ENCODE data around the gene IMPA2.
"Not testable (repeated sequence)": the region's sequence is repeated elsewhere in the genome, so short reads cannot be mapped to it uniquely, and the experiment has no call there.

Gene IMPA2

GRCh38 chr18:12034241-12035100 lies 53.2 kb downstream of the IMPA2 start:
- DNase-seq (ENCODE audit: low read depth), result no peak
- H3K4me3 ChIP-seq (ENCODE audit: control insufficient read depth, low read depth, low read length), result no peak overlapping the region
- TF ChIP-seq, protein P1, sequence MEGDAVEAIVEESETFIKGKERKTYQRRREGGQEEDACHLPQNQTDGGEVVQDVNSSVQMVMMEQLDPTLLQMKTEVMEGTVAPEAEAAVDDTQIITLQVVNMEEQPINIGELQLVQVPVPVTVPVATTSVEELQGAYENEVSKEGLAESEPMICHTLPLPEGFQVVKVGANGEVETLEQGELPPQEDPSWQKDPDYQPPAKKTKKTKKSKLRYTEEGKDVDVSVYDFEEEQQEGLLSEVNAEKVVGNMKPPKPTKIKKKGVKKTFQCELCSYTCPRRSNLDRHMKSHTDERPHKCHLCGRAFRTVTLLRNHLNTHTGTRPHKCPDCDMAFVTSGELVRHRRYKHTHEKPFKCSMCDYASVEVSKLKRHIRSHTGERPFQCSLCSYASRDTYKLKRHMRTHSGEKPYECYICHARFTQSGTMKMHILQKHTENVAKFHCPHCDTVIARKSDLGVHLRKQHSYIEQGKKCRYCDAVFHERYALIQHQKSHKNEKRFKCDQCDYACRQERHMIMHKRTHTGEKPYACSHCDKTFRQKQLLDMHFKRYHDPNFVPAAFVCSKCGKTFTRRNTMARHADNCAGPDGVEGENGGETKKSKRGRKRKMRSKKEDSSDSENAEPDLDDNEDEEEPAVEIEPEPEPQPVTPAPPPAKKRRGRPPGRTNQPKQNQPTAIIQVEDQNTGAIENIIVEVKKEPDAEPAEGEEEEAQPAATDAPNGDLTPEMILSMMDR (IDR thresholded peaks at IDR 0.05; ENCODE audit: control insufficient read depth, insufficient read depth, low read depth, low read length, missing control alignments), result no peak

- no peak overlapping the region for H3K4me3 ChIP-seq (ENCODE audit: control insufficient read depth, low read depth, low read length)
- DNase-seq (ENCODE audit: low read depth), result no peak
- TF ChIP-seq, protein P1 (IDR thresholded peaks at IDR 0.05; ENCODE audit: control insufficient read depth, insufficient read depth, low read depth, low read length, missing control alignments), result no peak
These were observed 54.2 kb downstream of the IMPA2 start for GRCh38 chr18:12035481-12035880.

DNA sequence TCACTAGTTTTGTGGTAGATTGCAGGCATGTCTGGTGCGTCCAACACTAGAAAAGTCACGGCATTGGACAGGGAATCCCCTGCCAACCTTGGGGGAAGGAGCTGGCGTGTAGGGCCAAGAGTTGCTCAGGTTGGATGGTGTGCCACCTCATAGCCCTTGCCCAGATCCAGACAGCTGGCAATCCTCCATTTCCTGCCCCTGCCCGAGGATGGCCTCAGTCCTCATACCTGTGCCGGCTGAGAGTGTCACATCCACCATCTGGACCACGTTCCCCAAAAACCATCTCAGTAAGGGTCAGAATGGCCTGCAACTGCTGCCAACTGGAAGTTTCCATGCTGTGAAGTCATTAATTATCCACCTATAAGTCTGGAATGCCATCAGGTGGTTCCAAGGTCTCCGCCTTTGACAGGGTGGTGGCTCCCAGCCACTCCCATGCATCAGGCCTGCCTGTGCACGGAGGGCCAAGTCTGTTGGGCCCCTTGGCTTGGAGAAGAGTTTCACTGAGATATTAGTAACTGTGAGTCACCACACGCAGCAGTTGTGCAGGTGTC lies 55.0 kb downstream of the IMPA2 start:
- TF ChIP-seq, protein P1 (IDR thresholded peaks at IDR 0.05; ENCODE audit: control insufficient read depth, insufficient read depth, low read depth, low read length, missing control alignments), result no peak
- H3K4me3 ChIP-seq (ENCODE audit: control insufficient read depth, low read depth, low read length), result no peak overlapping the region
- DNase-seq (ENCODE audit: low read depth), result no peak

DNA sequence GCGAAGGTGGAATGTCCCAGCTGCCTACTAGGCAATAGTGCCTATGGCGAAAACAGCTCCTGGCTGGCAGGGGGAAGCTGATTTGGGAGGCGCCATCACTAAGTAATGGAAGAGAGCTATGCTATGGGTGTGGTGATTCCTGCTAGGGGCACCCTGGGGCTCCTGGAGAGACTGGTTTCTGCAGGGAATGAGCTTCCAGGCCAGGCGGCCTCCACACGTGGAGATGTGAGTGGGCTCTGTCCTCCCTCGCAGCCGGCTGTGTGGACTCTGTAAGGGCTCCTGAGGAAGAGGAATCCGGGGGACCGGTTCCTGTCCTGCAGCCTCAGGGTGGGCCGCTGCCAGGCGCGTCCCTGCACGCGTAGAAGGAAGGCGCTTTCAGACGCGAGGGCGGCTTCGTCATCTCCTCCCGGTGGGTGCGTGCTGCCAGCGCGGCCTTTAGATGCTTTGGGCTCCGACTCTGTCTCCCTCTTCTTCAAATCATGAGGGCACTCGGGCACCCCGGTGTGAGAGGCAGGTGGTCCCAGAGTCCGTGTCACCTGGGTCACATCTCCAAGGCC lies 56.9 kb downstream of the IMPA2 start:
- H3K4me3 ChIP-seq (ENCODE audit: control insufficient read depth, low read depth, low read length), result no peak overlapping the region
- TF ChIP-seq, protein P1 (IDR thresholded peaks at IDR 0.05; ENCODE audit: control insufficient read depth, insufficient read depth, low read depth, low read length, missing control alignments), result no peak
- no peak for DNase-seq (ENCODE audit: low read depth)

DNA sequence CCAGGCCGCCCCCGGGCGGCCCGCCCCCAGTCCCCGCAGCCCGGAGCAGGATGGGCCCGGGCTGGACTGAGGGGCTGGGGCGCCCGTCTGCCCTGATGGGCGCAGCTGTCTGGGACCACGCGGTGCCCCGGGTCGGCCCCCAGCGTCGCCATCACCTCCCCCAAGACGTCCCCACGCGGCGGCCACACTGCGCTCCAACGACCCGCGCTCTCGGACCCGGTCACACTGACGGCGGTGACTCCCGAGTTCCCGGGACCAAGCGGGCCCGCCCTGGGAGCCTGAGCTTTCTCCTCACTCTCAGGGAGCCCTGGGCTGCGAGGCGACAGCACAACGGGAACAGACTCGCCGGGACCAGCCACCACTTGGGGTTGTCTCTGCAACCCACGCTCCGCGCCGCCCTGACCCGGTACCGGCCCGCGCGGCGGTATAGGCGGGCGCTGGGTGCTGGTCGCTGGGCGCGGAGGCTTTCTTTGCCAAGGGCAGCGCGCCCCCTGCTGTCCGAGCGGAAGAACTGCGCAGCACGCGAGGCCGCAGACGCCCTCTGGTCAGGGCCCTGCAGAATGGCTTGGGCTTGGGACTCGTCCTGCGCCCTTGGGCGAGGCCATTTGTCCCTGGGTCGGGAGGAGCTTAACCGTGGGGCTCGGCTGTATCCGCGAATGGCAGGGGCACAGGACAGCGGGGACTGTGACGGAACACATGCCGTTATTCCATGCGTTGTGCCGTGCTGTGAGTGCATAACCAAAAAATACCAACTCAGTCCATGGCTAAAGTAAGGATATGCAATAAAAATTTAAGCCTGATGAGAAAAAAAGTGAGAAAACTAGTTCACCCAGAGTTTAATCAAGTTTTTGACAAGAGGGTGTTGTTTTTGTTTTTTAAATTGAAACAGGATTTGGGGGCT lies 57.6 kb downstream of the IMPA2 start:
- H3K4me3 ChIP-seq (ENCODE audit: control insufficient read depth, low read depth, low read length), result peak overlapping the region; percentile 47
- TF ChIP-seq, protein P1 (IDR thresholded peaks at IDR 0.05; ENCODE audit: control insufficient read depth, insufficient read depth, low read depth, low read length, missing control alignments), result peak; percentile 89
- no peak for DNase-seq (ENCODE audit: low read depth)

- H3K4me3 ChIP-seq (ENCODE audit: control insufficient read depth, low read depth, low read length); DNase-seq (ENCODE audit: low read depth): not testable (repeated sequence)
These were observed 58.2 kb downstream of the IMPA2 start for GRCh38 chr18:12039540-12039930.
